ENCODE results near the gene NKD1. TPM values are rescaled to one million over a fixed set of nuclear protein-coding genes. Genes with fewer than 3 reads are reported as not detected.
A peak's percentile ranks its signal among the peaks of the same experiment; 100 is the strongest.

The NKD1 gene
- total RNA-seq, 1 donor from 2014 or later = 0.33 TPM

DNA sequence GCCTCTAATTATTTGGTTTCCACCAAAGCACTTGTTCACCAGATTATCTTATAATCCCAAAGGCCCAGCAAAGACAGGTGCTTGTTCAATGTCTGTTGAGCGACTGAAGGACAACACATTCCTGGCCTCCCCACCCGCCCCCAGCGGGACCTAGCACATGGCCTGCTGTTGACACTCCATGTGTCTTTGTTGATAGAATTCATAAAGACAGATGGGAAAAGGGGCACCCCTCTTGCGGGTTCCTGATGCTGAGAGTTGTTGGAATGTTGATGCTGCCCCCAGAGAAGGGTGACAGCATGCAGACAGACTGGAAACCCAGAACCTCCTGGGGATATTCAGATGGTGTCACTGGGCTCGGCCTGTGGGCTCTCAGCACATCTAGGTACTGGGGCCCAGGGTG, 96.0 kb downstream of the NKD1 start:
- Histone ChIP-seq H3K36me3 (ENCODE audit: control insufficient read depth, insufficient read depth, low read length) (no peaks in the 10 kb centered on the region), H3K4me3 (ENCODE audit: low read depth, low read length) (no peak overlapping the region), H3K27me3 (ENCODE audit: control insufficient read depth, insufficient read depth, low read length) (peaks cover 3% of the 10 kb centered on the region)
- no peak for DNase-seq (ENCODE audit: low read depth)
- TF ChIP-seq, protein P1, sequence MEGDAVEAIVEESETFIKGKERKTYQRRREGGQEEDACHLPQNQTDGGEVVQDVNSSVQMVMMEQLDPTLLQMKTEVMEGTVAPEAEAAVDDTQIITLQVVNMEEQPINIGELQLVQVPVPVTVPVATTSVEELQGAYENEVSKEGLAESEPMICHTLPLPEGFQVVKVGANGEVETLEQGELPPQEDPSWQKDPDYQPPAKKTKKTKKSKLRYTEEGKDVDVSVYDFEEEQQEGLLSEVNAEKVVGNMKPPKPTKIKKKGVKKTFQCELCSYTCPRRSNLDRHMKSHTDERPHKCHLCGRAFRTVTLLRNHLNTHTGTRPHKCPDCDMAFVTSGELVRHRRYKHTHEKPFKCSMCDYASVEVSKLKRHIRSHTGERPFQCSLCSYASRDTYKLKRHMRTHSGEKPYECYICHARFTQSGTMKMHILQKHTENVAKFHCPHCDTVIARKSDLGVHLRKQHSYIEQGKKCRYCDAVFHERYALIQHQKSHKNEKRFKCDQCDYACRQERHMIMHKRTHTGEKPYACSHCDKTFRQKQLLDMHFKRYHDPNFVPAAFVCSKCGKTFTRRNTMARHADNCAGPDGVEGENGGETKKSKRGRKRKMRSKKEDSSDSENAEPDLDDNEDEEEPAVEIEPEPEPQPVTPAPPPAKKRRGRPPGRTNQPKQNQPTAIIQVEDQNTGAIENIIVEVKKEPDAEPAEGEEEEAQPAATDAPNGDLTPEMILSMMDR (IDR thresholded peaks at IDR 0.05; ENCODE audit: insufficient read depth, low read length, poor library complexity, severe bottlenecking) = no peak

DNA sequence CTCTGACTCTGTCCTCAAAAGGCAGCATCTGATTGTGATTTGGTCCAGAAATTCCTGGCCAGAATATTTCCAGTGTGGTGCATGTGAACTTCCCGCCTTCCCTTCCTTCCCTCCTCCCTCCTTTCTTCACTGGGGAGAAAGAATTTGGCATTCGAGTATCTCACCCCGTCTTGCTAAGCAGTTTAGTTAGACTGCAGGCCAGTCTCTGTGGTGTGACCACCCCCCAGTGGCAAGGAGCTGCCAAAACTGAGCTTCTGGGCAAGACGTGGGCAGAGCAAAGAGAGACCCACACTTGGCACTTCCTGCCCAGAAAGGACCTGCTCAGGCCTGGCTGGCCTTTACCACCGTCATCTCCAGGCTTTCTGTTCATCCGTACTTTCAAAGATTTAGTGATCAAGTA, 96.5 kb downstream of the NKD1 start:
- DNase-seq (ENCODE audit: low read depth) = no peak
- TF ChIP-seq, protein P1 (IDR thresholded peaks at IDR 0.05; ENCODE audit: insufficient read depth, low read length, poor library complexity, severe bottlenecking) = peak; percentile 52
- H3K36me3 ChIP-seq (ENCODE audit: control insufficient read depth, insufficient read depth, low read length) = no peaks in the 10 kb centered on the region
- H3K4me3 ChIP-seq (ENCODE audit: low read depth, low read length) = no peak overlapping the region
- peaks cover 3% of the 10 kb centered on the region for H3K27me3 ChIP-seq (ENCODE audit: control insufficient read depth, insufficient read depth, low read length)

DNA sequence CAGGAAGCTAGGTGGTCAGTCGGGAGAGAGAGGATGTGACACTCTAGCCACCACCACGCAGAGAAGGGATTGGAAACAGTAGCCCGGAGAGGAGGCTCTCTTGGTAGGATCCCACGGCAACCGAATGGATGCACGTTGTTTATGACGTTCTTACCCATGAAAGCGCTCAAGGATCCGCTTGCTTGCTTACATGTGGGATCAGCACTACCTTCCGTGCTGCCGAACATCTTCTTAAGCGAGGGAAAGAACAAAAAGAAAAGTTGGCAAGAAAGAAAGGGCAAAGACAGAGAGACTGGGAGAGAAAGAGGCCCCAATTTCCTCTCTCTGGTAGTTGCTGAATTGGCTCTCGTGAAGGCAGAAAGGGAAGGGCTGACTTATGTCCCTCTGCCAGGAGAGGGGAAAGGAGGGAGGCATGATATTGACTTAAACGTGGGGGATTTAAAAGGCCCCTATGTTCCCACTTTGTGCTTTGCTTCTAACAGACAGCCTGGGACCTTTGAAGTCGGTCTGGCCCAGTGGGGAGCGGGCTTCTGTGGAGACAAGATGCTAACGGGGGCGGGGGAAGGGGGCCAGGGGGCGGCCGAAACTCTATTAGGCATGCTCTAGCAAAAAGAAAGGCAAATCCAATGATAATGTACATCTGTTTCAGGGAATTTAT, 97.5 kb downstream of the NKD1 start:
- Histone ChIP-seq H3K4me3 (ENCODE audit: low read depth, low read length) (no peak overlapping the region), H3K27me3 (ENCODE audit: control insufficient read depth, insufficient read depth, low read length) (peaks cover 3% of the 10 kb centered on the region), H3K36me3 (ENCODE audit: control insufficient read depth, insufficient read depth, low read length) (no peaks in the 10 kb centered on the region)
- TF ChIP-seq, protein P1 (IDR thresholded peaks at IDR 0.05; ENCODE audit: insufficient read depth, low read length, poor library complexity, severe bottlenecking) = no peak
- DNase-seq (ENCODE audit: low read depth) = no peak

DNA sequence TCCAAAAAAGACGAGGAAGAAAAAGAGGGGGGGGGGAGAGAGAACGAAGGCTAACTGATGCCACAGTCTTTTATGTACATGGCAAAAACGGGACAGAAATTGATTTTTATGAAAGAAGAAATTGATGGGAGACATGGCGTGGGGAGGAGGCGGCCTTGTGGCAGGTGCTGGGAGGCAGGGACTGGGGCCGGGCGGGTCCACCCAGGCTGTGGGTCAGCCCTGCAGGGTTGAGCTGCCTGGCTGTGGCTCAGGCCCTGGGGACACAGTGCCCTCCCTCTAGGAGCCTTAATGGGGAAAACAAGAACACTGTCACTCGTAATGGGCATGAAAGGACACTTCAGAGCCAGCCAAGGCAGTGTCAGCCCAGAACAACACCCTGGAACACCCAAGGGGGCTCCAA, 98.1 kb downstream of the NKD1 start:
- no peaks in the 10 kb centered on the region for H3K36me3 ChIP-seq (ENCODE audit: control insufficient read depth, insufficient read depth, low read length)
- TF ChIP-seq, protein P1 (IDR thresholded peaks at IDR 0.05; ENCODE audit: insufficient read depth, low read length, poor library complexity, severe bottlenecking) = no peak
- DNase-seq (ENCODE audit: low read depth) = no peak
- H3K27me3 ChIP-seq (ENCODE audit: control insufficient read depth, insufficient read depth, low read length) = peaks cover 3% of the 10 kb centered on the region
- no peak overlapping the region for H3K4me3 ChIP-seq (ENCODE audit: low read depth, low read length)

DNA sequence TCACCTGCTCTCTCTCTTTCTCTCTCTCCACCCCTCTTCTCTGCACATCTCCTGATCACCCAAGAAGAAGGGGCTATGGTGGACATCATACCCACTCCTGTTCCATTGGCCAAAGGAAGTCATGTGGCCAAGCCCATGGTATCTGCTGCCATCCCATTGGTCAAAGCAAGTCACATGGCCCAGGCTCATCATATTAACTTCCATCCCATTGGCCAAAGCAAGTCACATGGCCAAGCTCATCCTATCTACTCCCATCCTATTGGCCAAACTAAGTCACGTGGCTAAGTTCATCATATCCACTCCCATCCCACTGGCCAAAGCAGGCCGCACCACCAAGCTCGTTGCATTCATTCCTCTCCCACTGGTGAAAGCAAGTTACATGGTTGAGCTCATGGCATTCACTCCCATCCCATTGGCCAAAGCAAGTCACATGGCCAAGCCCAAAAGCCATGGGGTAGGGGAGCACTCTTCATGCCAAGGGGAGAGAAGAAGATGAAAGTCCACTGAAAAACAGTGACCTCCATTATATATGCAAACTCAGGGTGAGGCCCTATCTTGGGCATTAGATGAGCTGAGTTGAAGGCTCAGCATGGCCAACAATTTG, 103.7 kb downstream of the NKD1 start:
- DNase-seq (ENCODE audit: low read depth) = no peak
- TF ChIP-seq, protein P1 (IDR thresholded peaks at IDR 0.05; ENCODE audit: insufficient read depth, low read length, poor library complexity, severe bottlenecking) = no peak
- Histone ChIP-seq H3K4me3 (ENCODE audit: low read depth, low read length) (no peak overlapping the region), H3K27me3 (ENCODE audit: control insufficient read depth, insufficient read depth, low read length) (no peaks in the 10 kb centered on the region), H3K36me3 (ENCODE audit: control insufficient read depth, insufficient read depth, low read length) (no peaks in the 10 kb centered on the region)
